ENCODE results near the gene MAN2B2. TPM values are rescaled to one million over a fixed set of nuclear protein-coding genes. Genes with fewer than 3 reads are reported as not detected.

The MAN2B2 gene
- polyA plus RNA-seq, 1 donor (not counting 4 experiments of a cell fraction or from before 2014, with no cell fraction given), result 7.4 TPM

DNA sequence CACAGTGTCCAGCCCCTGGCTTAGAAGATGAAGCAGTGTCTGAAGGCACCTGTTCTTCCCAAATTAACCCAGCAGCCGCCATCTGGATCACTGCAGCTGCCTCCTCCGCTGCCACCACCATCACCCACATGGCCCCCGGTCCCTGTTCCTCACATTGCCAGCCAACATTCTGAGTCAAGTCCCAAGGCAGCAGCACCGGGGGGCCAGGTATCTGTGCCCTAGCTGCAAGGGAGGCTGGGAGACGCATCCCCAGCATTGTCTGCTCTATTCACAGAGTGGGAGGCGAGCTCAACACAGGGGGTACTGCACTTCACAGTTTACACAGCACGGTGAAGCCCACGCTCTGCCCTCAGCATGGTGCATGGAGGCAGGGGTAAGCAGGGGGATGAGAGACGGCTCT, 42.3 kb upstream of the MAN2B2 start:
- no peaks in the 10 kb centered on the region for H3K4me1 ChIP-seq (ENCODE audit: control insufficient read depth, extremely low read depth, insufficient read depth, low read length)
- H3K4me3 ChIP-seq (ENCODE audit: control insufficient read depth in 2 of 3, extremely low read depth in 1 of 3, insufficient read depth in 2 of 3, low read depth in 1 of 3, low read length in 3 of 3), result no peak overlapping the region
- H2AFZ ChIP-seq (ENCODE audit: control insufficient read depth, low read length), result no peak overlapping the region
- H3K79me2 ChIP-seq (ENCODE audit: control insufficient read depth, insufficient read depth, low read length), result no peaks in the 10 kb centered on the region
- dilution Hi-C loops (cut with MboI; ENCODE audit: extremely low pct_ligation_motif_present, low sequenced_read_pairs), result no loop called here
- no peak overlapping the region for H3K4me2 ChIP-seq (ENCODE audit: control insufficient read depth, extremely low read depth, insufficient read depth, low read depth, low read length)
- no peak for DNase-seq (ENCODE audit: low read depth, low spot score)
- no peak overlapping the region for H3K9ac ChIP-seq (ENCODE audit: control insufficient read depth, extremely low read depth, insufficient read depth, low read length)
- no peak overlapping the region for H3K27ac ChIP-seq (ENCODE audit: control insufficient read depth, insufficient read depth, low read length)
- no peaks in the 10 kb centered on the region for H3K9me1 ChIP-seq (ENCODE audit: control insufficient read depth, extremely low read depth, insufficient read depth, low read length)
- FAIRE-seq, result no peak
- H4K20me1 ChIP-seq (ENCODE audit: control insufficient read depth, extremely low read depth, insufficient read depth, low read length), result no peaks in the 10 kb centered on the region
- H3K9me3 ChIP-seq (ENCODE audit: control insufficient read depth, low read depth, low read length), result no peaks in the 10 kb centered on the region
- TF ChIP-seq, protein P1, sequence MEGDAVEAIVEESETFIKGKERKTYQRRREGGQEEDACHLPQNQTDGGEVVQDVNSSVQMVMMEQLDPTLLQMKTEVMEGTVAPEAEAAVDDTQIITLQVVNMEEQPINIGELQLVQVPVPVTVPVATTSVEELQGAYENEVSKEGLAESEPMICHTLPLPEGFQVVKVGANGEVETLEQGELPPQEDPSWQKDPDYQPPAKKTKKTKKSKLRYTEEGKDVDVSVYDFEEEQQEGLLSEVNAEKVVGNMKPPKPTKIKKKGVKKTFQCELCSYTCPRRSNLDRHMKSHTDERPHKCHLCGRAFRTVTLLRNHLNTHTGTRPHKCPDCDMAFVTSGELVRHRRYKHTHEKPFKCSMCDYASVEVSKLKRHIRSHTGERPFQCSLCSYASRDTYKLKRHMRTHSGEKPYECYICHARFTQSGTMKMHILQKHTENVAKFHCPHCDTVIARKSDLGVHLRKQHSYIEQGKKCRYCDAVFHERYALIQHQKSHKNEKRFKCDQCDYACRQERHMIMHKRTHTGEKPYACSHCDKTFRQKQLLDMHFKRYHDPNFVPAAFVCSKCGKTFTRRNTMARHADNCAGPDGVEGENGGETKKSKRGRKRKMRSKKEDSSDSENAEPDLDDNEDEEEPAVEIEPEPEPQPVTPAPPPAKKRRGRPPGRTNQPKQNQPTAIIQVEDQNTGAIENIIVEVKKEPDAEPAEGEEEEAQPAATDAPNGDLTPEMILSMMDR (optimal IDR thresholded peaks at IDR 0.05 in 1 of 3, IDR thresholded peaks at IDR 0.05 in 1 of 3, conservative IDR thresholded peaks at IDR 0.05 in 1 of 3; ENCODE audit: extremely low read depth in 1 of 3, insufficient read depth in 2 of 3, low read length in 3 of 3), result no peak
- no peak for TF ChIP-seq EZH2 (IDR thresholded peaks at IDR 0.05; ENCODE audit: low read length)
- H3K36me3 ChIP-seq (ENCODE audit: control insufficient read depth in 2 of 2, extremely low read depth in 1 of 2, insufficient read depth in 2 of 2, low read length in 2 of 2), result no peaks in the 10 kb centered on the region
- no peaks in the 10 kb centered on the region for H3K27me3 ChIP-seq (ENCODE audit: control insufficient read depth, extremely low read depth, insufficient read depth, low read length)

DNA sequence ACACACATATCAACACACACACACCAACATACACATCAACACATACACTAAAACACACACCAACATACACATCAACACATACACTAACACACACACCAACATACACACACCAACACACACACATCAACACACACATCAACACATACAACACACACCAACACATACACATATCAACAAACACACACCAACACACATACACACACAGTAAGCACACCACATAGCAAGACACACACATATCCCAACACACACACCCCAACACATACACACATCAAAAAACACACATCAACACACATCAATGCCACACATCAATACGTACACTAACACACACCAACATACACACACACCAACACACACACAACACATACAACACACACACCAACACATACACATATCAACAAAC, 40.9 kb upstream of the MAN2B2 start:
- FAIRE-seq, result no peak
- no peak for DNase-seq (ENCODE audit: low read depth, low spot score)
- no peak overlapping the region for H3K4me3 ChIP-seq (ENCODE audit: control insufficient read depth in 2 of 3, extremely low read depth in 1 of 3, insufficient read depth in 2 of 3, low read depth in 1 of 3, low read length in 3 of 3)
- H3K9me3 ChIP-seq (ENCODE audit: control insufficient read depth, low read depth, low read length), result no peaks in the 10 kb centered on the region
- H3K4me1 ChIP-seq (ENCODE audit: control insufficient read depth, extremely low read depth, insufficient read depth, low read length), result no peaks in the 10 kb centered on the region
- no peaks in the 10 kb centered on the region for H3K36me3 ChIP-seq (ENCODE audit: control insufficient read depth in 2 of 2, extremely low read depth in 1 of 2, insufficient read depth in 2 of 2, low read length in 2 of 2)
- H3K4me2 ChIP-seq (ENCODE audit: control insufficient read depth, extremely low read depth, insufficient read depth, low read depth, low read length), result no peak overlapping the region
- H3K9me1 ChIP-seq (ENCODE audit: control insufficient read depth, extremely low read depth, insufficient read depth, low read length), result no peaks in the 10 kb centered on the region
- no peaks in the 10 kb centered on the region for H3K27me3 ChIP-seq (ENCODE audit: control insufficient read depth, extremely low read depth, insufficient read depth, low read length)
- H3K27ac ChIP-seq (ENCODE audit: control insufficient read depth, insufficient read depth, low read length), result no peak overlapping the region
- H3K79me2 ChIP-seq (ENCODE audit: control insufficient read depth, insufficient read depth, low read length), result no peaks in the 10 kb centered on the region
- dilution Hi-C loops (cut with MboI; ENCODE audit: extremely low pct_ligation_motif_present, low sequenced_read_pairs), result no loop called here
- TF ChIP-seq EZH2 (IDR thresholded peaks at IDR 0.05; ENCODE audit: low read length), result no peak
- TF ChIP-seq, protein P1 (optimal IDR thresholded peaks at IDR 0.05 in 1 of 3, IDR thresholded peaks at IDR 0.05 in 1 of 3, conservative IDR thresholded peaks at IDR 0.05 in 1 of 3; ENCODE audit: extremely low read depth in 1 of 3, insufficient read depth in 2 of 3, low read length in 3 of 3), result no peak
- H2AFZ ChIP-seq (ENCODE audit: control insufficient read depth, low read length), result no peak overlapping the region
- H3K9ac ChIP-seq (ENCODE audit: control insufficient read depth, extremely low read depth, insufficient read depth, low read length), result no peak overlapping the region
- no peaks in the 10 kb centered on the region for H4K20me1 ChIP-seq (ENCODE audit: control insufficient read depth, extremely low read depth, insufficient read depth, low read length)
